NCI-H1092 treated with DMSO at 0.1 percent for 48 hours (cell line): ENCODE results near the gene BSX.

ENCODE experiments used
- DNase-seq: peaks from one replicate; lab custom pipeline; 2025; lab: John Stamatoyannopoulos, UW

The BSX gene

GRCh38 chr11:122954455-122954854, 27.2 kb downstream of the BSX start:
- DNase-seq: no peak

- no peak for DNase-seq
Observed at GRCh38 chr11:122951211-122951610, 30.4 kb downstream of the BSX start.

- no peak for DNase-seq
Observed at GRCh38 chr11:122938557-122938956, 43.1 kb downstream of the BSX start.

- no peak for DNase-seq
Observed at GRCh38 chr11:122937983-122938382, 43.7 kb downstream of the BSX start.

- no peak for DNase-seq
Observed at GRCh38 chr11:122933416-122933815, 48.2 kb downstream of the BSX start.

GRCh38 chr11:122931510-122931909, 50.1 kb downstream of the BSX start:
- no peak for DNase-seq
